GM18873 (cell line): Measurements from ENCODE around the gene SBNO2.
A peak's percentile ranks its signal among the peaks of the same experiment; 100 is the strongest.
"Not testable (repeated sequence)": the region's sequence is repeated elsewhere in the genome, so short reads cannot be mapped to it uniquely, and the experiment has no call there.

Source experiments
- ATAC-seq: cut with Tn5 transposase; IDR thresholded peaks from one replicate; pipeline ENCODE4 v1.9.1; 2021; ENCODE audit warnings: mild to moderate bottlenecking, moderate library complexity, moderate number of reproducible peaks; ENCODE audit not compliant: unreplicated experiment, low FRiP score

Gene SBNO2

GRCh38 chr19:1206864-1207450 is 32.9 kb upstream of the SBNO2 start:
- no peak for ATAC-seq

- no peak for ATAC-seq
Observed at GRCh38 chr19:1206150-1206863, 32.2 kb upstream of the SBNO2 start.

- ATAC-seq = peak; percentile 78
Observed at GRCh38 chr19:1205114-1206099, 31.3 kb upstream of the SBNO2 start, which contains the start of gene STK11. Gene STK11, plus strand, starts transcription at chr19:1205778. Its CDS starts 1,136 bp downstream, at chr19:1206914.

- not testable (repeated sequence) for ATAC-seq
Observed at GRCh38 chr19:1200614-1201013, 26.5 kb upstream of the SBNO2 start.

- no peak for ATAC-seq
Observed at GRCh38 chr19:1199531-1199930, 25.5 kb upstream of the SBNO2 start.

GRCh38 chr19:1189419-1189818 is 15.4 kb upstream of the SBNO2 start:
- no peak for ATAC-seq

- ATAC-seq = peak; percentile 44
Observed at GRCh38 chr19:1183543-1184172, 9.6 kb upstream of the SBNO2 start.

GRCh38 chr19:1182727-1183126 is 8.7 kb upstream of the SBNO2 start:
- ATAC-seq = no peak

- ATAC-seq = no peak
Observed at GRCh38 chr19:1182068-1182467, 8.0 kb upstream of the SBNO2 start.

- no peak for ATAC-seq
Observed at GRCh38 chr19:1181606-1182005, 7.5 kb upstream of the SBNO2 start.

GRCh38 chr19:1177322-1178114 is 3.5 kb upstream of the SBNO2 start:
- no peak for ATAC-seq

- ATAC-seq = no peak
Observed at GRCh38 chr19:1173159-1173844, 766 bp downstream of the SBNO2 start.

- no peak for ATAC-seq
Observed at GRCh38 chr19:1172353-1173158, 1.5 kb downstream of the SBNO2 start.

- no peak for ATAC-seq
Observed at GRCh38 chr19:1171755-1172352, 2.2 kb downstream of the SBNO2 start.

GRCh38 chr19:1170938-1171754 is 2.9 kb downstream of the SBNO2 start:
- no peak for ATAC-seq

- no peak for ATAC-seq
Observed at GRCh38 chr19:1169921-1170885, 3.9 kb downstream of the SBNO2 start.
